GM18507 (cell line): ENCODE results near the gene SCYGR5.
"Not testable (repeated sequence)": the region's sequence is repeated elsewhere in the genome, so short reads cannot be mapped to it uniquely, and the experiment has no call there.

ENCODE experiments used
- DNase-seq: peaks from one replicate; pipeline ENCODE4 v3.0.0; 2011; ENCODE audit warnings: low read depth; ENCODE audit not compliant: insufficient read length; ENCODE audit errors: extremely low spot score
- FAIRE-seq: peaks from 2 replicates; lab custom pipeline; 2011; peaks lifted over from hg19 to GRCh38; lab: Jason Lieb, UNC

SCYGR5 gene

DNA sequence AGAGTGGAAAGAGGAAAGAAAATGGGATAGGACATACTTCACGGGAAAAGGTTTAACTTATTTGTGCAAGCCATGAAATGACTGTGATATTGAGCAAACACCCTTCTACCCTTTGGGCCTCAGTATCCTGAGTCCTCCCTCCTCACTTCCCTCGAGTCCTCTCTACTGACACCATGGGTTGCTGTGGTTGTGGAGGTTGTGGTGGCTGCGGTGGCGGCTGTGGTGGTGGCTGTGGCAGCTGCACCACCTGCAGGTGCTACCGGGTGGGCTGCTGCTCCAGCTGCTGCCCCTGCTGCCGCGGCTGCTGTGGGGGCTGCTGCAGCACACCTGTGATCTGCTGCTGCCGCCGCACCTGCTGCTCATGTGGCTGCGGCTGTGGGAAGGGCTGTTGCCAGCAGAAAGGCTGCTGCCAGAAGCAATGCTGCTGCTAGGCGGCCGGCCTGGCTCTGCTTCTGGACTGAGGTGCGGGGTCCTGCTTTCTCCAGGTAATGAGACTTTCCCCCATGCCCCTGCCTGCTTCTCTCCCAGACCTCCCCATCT is at the start of gene SCYGR5:
SCYGR5 (plus strand) TSS at position 174 of the 540 bp plus-strand sequence; CDS start at position 174, 0 bp downstream.
- DNase-seq, FAIRE-seq: not testable (repeated sequence)

DNA sequence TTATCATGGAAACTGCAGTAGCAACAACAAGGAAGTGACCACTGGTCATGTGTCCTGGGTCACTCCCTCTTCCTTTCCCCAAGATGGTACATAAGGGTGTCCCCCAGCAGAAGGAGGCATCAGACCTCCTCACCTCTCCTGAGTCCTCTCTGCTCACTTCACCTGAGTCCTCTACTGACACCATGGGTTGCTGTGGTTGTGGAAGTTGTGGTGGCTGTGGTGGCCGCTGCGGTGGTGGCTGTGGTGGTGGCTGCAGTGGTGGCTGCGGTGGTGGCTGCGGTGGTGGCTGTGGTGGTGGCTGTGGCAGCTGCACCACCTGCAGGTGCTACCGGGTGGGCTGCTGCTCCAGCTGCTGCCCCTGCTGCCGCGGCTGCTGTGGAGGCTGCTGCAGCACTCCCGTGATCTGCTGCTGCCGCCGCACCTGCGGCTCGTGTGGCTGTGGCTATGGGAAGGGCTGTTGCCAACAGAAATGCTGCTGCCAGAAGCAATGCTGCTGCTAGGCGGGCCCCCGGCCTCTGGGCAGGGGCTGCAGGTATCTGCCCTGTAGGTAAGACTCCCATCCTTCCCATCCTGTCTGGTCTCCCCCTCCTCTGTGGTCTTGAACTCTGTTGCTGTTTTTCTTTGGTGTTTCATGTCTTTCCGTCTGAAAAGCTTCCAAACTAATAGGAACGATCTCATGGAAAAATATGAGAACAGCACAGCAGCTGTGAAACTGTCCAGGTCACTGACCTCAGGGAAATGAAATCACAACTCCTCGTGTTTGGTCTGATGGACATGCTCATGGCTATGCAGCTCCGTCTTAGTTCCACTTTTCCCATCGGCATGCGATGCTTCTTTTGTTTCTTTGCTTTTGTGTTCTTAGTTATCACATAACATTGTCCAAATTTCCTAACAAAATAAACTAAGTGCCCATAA is 49.0 kb upstream of the SCYGR5 start, which contains the start of gene SCYGR4:
SCYGR4 (plus strand) TSS at position 183 of the 915 bp plus-strand sequence; CDS start at position 183, 0 bp downstream.
- DNase-seq (no peak), FAIRE-seq (no peak)

GRCh38 chr2:227623226-227623625 is 43.4 kb upstream of the SCYGR5 start:
- FAIRE-seq = no peak
- DNase-seq = no peak

GRCh38 chr2:227625420-227625819 is 41.2 kb upstream of the SCYGR5 start:
- FAIRE-seq (no peak), DNase-seq (no peak)

GRCh38 chr2:227626580-227627151 is 39.9 kb upstream of the SCYGR5 start:
- no peak for DNase-seq
- FAIRE-seq = no peak

DNA sequence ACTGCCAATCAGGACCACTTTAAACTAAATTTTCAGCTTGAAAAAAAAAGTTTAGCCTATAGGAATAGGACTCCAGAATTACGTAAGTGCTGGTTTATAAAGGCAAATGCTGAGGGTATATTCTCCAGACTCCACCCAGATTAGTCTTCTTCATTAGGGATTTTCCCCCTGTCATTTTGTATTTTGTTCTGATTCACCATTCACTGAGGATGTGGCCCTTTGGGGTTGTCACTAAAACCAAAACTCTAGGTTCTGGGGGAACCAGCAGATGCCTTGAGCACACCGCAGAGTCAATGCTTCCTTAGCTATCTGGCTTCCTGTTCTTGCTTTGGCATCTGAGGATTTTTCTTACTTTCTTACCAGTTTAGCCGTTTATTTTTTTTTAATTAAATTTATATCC is 38.8 kb upstream of the SCYGR5 start:
- no peak for DNase-seq
- no peak for FAIRE-seq

DNA sequence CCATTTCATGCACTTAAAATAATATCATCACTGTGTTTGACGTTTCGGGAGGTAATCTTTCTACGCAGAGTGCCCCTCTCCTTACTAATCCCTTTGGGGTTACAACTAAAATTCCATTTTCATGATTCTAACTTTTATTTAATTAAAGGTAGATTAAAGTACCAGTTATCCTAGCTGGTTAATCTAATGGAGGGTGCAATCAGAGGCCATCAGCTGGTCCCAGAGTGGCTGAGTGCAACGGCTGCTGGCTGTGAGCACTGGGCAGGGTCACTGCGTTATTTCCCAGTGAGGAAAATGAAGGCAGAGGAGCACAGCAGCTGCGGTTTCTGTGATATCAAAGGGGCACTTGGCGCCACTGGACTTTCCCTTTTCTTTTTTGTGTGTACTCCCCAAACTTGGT is 37.2 kb upstream of the SCYGR5 start:
- no peak for FAIRE-seq
- DNase-seq = no peak

DNA sequence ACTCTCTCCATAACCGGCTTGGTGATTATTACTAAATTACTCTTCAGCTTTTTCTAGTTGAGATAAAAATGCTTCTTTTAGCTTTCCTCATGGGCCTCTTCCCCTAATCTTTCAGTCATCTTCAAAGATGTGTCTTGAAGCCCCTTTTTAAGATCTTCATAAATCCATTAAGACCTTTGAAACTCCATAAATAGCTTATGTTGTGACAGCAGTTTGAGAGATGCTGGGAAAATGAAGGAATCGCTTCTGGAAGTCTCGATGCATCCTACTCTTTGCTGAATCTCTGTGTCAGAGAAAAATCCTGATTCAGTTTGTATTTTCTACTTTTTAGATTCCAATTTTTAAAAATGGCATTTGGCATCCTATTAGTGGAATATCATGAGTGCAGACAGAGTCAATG is 36.3 kb upstream of the SCYGR5 start:
- no peak for FAIRE-seq
- no peak for DNase-seq

DNA sequence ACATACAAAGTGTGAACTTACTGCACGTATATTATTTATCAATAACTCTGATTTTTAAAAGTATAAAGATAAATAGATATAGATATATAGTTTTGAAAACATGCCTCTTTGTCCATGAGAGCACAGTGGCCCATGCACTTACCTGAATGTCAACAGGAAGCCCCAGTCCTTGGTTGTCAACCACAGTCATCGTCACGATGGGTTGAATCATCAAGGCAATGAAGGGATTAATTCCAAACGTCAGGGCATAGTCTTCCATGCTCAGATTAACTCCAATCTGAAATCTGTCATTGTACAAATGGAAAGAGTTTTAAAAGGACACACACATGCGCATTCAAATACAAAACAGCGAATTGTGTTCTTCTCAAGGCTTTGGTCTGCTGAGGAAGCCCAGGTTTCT is 33.8 kb upstream of the SCYGR5 start:
- FAIRE-seq (no peak), DNase-seq (no peak)

GRCh38 chr2:227634201-227634600 is 32.4 kb upstream of the SCYGR5 start:
- FAIRE-seq (no peak), DNase-seq (no peak)

- FAIRE-seq (no peak), DNase-seq (no peak)
Observed at GRCh38 chr2:227642656-227643055, 23.9 kb upstream of the SCYGR5 start.

DNA sequence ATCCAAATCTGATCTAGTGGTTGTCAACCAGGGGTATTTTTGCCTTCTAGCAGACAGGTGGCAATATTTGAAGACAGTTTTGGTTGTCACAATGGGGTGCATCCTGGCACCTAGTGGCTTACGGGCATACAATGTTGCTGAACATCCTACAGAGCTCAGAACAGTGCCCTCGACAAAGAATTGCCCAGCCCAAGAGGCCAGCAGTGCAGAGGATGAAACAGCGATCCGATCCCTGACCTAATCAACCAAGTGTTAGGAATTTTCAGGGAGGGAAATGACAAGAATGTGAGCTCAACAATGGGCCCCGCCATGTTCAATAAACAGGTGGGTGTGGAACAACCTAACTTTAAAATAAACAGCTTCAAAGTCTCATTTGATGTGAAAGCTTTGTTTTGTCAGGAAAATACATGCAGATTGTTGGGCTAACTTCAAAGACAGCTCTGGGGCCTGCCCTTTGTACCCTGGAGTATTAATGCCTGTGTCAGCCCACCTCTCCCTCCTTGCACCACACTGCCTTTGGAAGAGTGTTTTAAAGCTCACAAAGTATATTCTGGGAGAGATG is 22.5 kb upstream of the SCYGR5 start:
- FAIRE-seq (no peak), DNase-seq (no peak)

DNA sequence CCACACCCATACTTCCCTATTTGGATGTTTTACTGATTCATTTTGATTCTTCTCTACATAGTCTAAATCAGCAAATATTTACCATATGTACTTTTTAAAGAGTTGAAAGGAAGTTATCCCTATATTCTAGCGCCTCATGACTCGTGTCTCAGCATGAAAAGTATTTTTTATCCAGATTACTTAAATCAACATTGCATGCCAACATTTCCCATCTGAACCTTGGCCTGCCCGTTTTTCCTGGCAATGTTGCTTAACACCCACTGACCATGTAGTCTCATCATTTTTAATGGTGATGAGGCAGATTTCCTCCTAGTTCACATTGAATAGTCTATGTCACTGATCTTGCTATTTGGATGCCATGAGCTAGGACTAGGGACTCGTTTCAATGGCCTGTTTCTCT is 13.2 kb upstream of the SCYGR5 start:
- DNase-seq (no peak), FAIRE-seq (no peak)

- no peak for FAIRE-seq
- DNase-seq = no peak
Observed at GRCh38 chr2:227654426-227654825, 12.2 kb upstream of the SCYGR5 start.

GRCh38 chr2:227655454-227655853 is 11.2 kb upstream of the SCYGR5 start:
- DNase-seq (no peak), FAIRE-seq (no peak)

GRCh38 chr2:227657199-227657845 is 9.3 kb upstream of the SCYGR5 start:
- DNase-seq (no peak), FAIRE-seq (no peak)

DNA sequence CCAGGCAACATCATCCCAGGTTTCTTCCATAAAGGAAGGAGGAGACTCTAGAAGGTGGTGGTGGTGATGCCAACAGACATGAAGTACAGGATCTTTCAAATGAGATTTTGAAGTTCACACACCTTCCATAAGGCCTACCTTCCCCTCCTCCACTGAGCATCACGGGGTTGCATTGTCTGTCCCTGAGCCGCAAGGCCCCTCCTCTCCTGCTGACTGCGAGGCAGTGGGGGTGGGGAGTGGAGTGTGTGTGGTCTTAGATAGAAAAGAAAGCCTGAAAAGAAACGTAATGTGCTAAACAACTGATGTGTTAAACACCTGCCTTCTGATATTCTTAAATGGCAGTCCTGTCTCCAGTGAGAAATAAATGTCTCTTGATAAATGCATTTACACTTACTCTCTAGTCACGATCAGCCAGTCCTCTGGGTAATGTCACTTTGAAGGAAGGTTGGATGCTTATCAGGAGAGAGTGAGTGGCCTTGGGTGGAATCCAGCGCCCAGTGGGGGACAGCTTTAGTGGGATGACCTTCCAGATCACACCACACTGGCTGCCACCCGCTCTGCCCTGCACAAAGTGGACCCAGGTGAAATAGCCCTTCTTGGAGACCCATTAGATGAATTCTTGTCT is 5.5 kb upstream of the SCYGR5 start:
- FAIRE-seq = no peak

DNA sequence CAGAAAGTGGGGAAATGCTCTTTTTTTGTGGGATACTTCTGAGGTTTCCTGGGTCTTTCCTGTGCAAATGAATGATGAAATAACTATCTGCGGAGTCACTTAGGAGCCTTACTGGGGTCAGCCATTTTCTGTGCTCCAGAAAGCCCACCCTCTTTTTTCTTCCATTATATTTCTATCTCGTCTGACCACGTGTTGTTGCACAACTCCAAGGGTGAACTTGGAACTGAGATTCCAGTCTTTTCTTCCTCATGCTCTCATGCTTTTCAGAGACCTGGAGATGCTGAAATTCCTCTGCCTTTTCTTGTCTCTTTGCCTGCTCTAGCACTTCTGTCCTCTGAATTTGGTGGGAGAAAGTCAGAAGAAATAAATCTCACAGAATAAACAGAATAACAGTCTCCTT is 4.8 kb upstream of the SCYGR5 start:
- DNase-seq = no peak
- no peak for FAIRE-seq

More for the DNA sequence above, 5.5 kb upstream of the SCYGR5 start:
- DNase-seq = no peak

GRCh38 chr2:227665189-227665940 is 1.2 kb upstream of the SCYGR5 start:
- DNase-seq = no peak

More at GRCh38 chr2:227665189-227665940, 1.2 kb upstream of the SCYGR5 start:
- no peak for FAIRE-seq
